ENCODE data around the gene C1QTNF6. TPM values are rescaled to one million over a fixed set of nuclear protein-coding genes. Genes with fewer than 3 reads are reported as not detected.

The C1QTNF6 gene
- polyA plus RNA-seq, 1 donor (not counting 4 experiments of a cell fraction or from before 2014, with no cell fraction given), result 17.1 TPM

GRCh38 chr22:37182949-37183245, 5.2 kb downstream of the C1QTNF6 start:
- Histone ChIP-seq H3K4me1 (ENCODE audit: control insufficient read depth, extremely low read depth, insufficient read depth, low read length) (peaks cover 16% of the 10 kb centered on the region), H3K9me1 (ENCODE audit: control insufficient read depth, extremely low read depth, insufficient read depth, low read length) (no peaks in the 10 kb centered on the region), H3K36me3 (ENCODE audit: control insufficient read depth in 2 of 2, extremely low read depth in 1 of 2, insufficient read depth in 2 of 2, low read length in 2 of 2) (peaks cover 14 to 21% of the 10 kb centered on the region in 2 experiments), H4K20me1 (ENCODE audit: control insufficient read depth, extremely low read depth, insufficient read depth, low read length) (no peaks in the 10 kb centered on the region), H3K4me3 (ENCODE audit: control insufficient read depth in 2 of 3, extremely low read depth in 1 of 3, insufficient read depth in 2 of 3, low read depth in 1 of 3, low read length in 3 of 3) (no peak overlapping the region), H2AFZ (ENCODE audit: control insufficient read depth, low read length) (no peak overlapping the region), H3K9me3 (ENCODE audit: control insufficient read depth, low read depth, low read length) (no peaks in the 10 kb centered on the region), H3K4me2 (ENCODE audit: control insufficient read depth, extremely low read depth, insufficient read depth, low read depth, low read length) (no peak overlapping the region), H3K79me2 (ENCODE audit: control insufficient read depth, insufficient read depth, low read length) (peaks cover 11% of the 10 kb centered on the region), H3K27me3 (ENCODE audit: control insufficient read depth, extremely low read depth, insufficient read depth, low read length) (no peaks in the 10 kb centered on the region), H3K27ac (ENCODE audit: control insufficient read depth, insufficient read depth, low read length) (no peak overlapping the region), H3K9ac (ENCODE audit: control insufficient read depth, extremely low read depth, insufficient read depth, low read length) (no peak overlapping the region)
- FAIRE-seq (no peak), DNase-seq (ENCODE audit: low read depth, low spot score) (no peak)
- dilution Hi-C loops (cut with MboI; ENCODE audit: extremely low pct_ligation_motif_present, low sequenced_read_pairs), result no loop called here
- TF ChIP-seq EZH2 (IDR thresholded peaks at IDR 0.05; ENCODE audit: low read length), result no peak
- TF ChIP-seq, protein P1, sequence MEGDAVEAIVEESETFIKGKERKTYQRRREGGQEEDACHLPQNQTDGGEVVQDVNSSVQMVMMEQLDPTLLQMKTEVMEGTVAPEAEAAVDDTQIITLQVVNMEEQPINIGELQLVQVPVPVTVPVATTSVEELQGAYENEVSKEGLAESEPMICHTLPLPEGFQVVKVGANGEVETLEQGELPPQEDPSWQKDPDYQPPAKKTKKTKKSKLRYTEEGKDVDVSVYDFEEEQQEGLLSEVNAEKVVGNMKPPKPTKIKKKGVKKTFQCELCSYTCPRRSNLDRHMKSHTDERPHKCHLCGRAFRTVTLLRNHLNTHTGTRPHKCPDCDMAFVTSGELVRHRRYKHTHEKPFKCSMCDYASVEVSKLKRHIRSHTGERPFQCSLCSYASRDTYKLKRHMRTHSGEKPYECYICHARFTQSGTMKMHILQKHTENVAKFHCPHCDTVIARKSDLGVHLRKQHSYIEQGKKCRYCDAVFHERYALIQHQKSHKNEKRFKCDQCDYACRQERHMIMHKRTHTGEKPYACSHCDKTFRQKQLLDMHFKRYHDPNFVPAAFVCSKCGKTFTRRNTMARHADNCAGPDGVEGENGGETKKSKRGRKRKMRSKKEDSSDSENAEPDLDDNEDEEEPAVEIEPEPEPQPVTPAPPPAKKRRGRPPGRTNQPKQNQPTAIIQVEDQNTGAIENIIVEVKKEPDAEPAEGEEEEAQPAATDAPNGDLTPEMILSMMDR (optimal IDR thresholded peaks at IDR 0.05 in 1 of 3, IDR thresholded peaks at IDR 0.05 in 1 of 3, conservative IDR thresholded peaks at IDR 0.05 in 1 of 3; ENCODE audit: extremely low read depth in 1 of 3, insufficient read depth in 2 of 3, low read length in 3 of 3), result no peak

DNA sequence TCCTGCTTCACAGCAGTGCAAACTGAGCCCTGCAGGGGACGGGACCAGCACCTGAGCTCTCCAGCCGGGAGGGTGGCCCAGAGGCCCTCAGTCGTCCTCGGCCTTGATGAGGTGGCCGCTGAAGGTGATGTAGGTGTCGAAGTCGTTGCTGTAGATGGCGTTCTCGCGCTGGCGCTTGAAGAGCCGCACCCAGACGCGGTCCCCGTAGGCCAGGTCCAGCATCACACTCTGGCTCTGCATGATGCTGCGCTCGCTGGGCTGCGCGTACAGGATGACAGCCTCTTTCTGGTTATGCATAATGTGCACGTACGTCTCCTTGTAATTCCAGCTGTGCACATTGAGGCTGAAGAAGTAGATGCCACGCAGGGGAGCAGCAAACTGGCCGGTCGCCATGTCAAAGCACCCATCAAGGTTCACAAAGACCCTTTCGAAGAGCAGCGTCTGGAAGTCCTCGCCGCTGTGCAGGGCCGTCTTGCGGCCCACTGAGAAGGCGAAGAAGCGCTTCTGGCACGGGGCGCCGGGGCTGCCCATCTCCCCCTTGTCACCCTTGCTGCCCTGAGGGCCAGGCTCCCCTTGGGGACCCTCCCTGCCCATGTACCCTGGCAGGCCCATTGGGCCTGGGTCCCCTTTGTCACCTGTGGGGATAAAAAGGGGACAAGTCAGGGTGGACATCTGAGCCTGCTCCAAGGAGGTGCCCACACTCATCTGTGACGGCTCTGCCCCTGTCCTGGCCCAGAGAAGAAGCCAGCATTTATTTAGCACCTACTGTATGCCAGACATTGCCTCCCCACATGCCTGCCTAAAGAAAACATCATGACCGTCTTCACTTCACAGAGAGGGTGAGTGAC, 5.7 kb downstream of the C1QTNF6 start:
- DNase-seq (ENCODE audit: low read depth, low spot score), result no peak
- no peak overlapping the region for H3K27ac ChIP-seq (ENCODE audit: control insufficient read depth, insufficient read depth, low read length)
- H3K27me3 ChIP-seq (ENCODE audit: control insufficient read depth, extremely low read depth, insufficient read depth, low read length), result no peaks in the 10 kb centered on the region
- H2AFZ ChIP-seq (ENCODE audit: control insufficient read depth, low read length), result no peak overlapping the region
- H3K9me1 ChIP-seq (ENCODE audit: control insufficient read depth, extremely low read depth, insufficient read depth, low read length), result no peaks in the 10 kb centered on the region
- H3K4me3 ChIP-seq (ENCODE audit: control insufficient read depth in 2 of 3, extremely low read depth in 1 of 3, insufficient read depth in 2 of 3, low read depth in 1 of 3, low read length in 3 of 3), result no peak overlapping the region
- H3K4me2 ChIP-seq (ENCODE audit: control insufficient read depth, extremely low read depth, insufficient read depth, low read depth, low read length), result no peak overlapping the region
- H3K36me3 ChIP-seq (ENCODE audit: control insufficient read depth in 2 of 2, extremely low read depth in 1 of 2, insufficient read depth in 2 of 2, low read length in 2 of 2), result peaks cover 14 to 21% of the 10 kb centered on the region in 2 experiments
- no peaks in the 10 kb centered on the region for H4K20me1 ChIP-seq (ENCODE audit: control insufficient read depth, extremely low read depth, insufficient read depth, low read length)
- H3K4me1 ChIP-seq (ENCODE audit: control insufficient read depth, extremely low read depth, insufficient read depth, low read length), result peaks cover 10% of the 10 kb centered on the region
- no peak for FAIRE-seq
- H3K9me3 ChIP-seq (ENCODE audit: control insufficient read depth, low read depth, low read length), result no peaks in the 10 kb centered on the region
- no peak for TF ChIP-seq EZH2 (IDR thresholded peaks at IDR 0.05; ENCODE audit: low read length)
- TF ChIP-seq, protein P1 (optimal IDR thresholded peaks at IDR 0.05 in 1 of 3, IDR thresholded peaks at IDR 0.05 in 1 of 3, conservative IDR thresholded peaks at IDR 0.05 in 1 of 3; ENCODE audit: extremely low read depth in 1 of 3, insufficient read depth in 2 of 3, low read length in 3 of 3), result no peak
- no peak overlapping the region for H3K9ac ChIP-seq (ENCODE audit: control insufficient read depth, extremely low read depth, insufficient read depth, low read length)
- H3K79me2 ChIP-seq (ENCODE audit: control insufficient read depth, insufficient read depth, low read length), result peaks cover 11% of the 10 kb centered on the region
- dilution Hi-C loops (cut with MboI; ENCODE audit: extremely low pct_ligation_motif_present, low sequenced_read_pairs), result no loop called here

All from keratinocyte (primary cell).